ENCODE measurements around the gene TXNL1.

The TXNL1 gene

DNA sequence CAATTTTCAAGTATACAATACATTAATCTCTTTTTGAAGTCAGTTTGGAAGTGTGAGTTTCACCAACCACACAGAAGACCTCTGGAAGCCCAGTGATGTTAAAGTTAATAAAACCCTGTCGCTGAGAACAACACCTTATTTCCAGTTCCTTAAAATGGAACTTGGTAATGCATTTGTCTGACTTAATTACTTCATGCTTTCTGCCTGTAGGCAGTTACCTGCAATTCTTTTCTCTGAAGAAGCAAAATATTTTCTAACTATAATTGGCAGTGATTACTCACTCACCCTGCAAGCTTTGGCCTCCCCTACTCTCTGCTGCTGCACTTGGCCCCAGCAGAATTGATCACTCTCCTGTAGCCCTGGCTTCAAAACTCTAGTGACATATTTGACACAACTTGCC lies 81.5 kb downstream of the TXNL1 start:
- no peak overlapping the region for H3K4me3 ChIP-seq (ENCODE audit: low read depth, low read length)
- in situ Hi-C loops (cut with HindIII; ENCODE audit: low sequenced_read_pairs) = no loop called here
- TF ChIP-seq CTCF (IDR thresholded peaks at IDR 0.05; ENCODE audit: low read depth, low read length) = no peak
- no peak for DNase-seq (ENCODE audit: low read depth, low spot score)

DNA sequence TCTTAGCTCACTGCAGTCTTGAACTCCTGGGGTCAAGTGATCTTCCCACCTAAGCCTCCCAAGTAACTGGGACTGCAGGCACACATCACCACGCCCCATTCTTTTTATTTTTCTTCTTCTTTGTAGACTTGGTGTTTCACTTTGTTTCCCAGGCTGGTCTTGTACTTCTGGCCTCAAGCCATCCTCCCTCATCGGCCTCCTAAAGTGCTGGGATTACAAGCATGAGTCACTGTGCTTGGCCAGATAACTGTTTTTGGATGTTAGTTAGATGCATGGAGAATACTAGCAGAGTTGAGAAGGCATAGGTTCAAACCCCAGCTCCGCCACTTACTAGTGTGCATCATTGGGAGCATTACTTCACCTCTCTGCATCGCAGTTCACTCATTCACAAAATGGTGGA lies 88.3 kb downstream of the TXNL1 start:
- in situ Hi-C loops (cut with HindIII; ENCODE audit: low sequenced_read_pairs) = no loop called here
- no peak for TF ChIP-seq CTCF (IDR thresholded peaks at IDR 0.05; ENCODE audit: low read depth, low read length)
- DNase-seq (ENCODE audit: low read depth, low spot score) = no peak
- H3K4me3 ChIP-seq (ENCODE audit: low read depth, low read length) = no peak overlapping the region
